GM03348 (cell line): ENCODE data around the gene RBM15B.
"Not testable (repeated sequence)": the region's sequence is repeated elsewhere in the genome, so short reads cannot be mapped to it uniquely, and the experiment has no call there.

Experiments used
- DNase-seq: peaks from one replicate; pipeline ENCODE4 v3.0.0; 2012; ENCODE audit warnings: low spot score

RBM15B gene

DNA sequence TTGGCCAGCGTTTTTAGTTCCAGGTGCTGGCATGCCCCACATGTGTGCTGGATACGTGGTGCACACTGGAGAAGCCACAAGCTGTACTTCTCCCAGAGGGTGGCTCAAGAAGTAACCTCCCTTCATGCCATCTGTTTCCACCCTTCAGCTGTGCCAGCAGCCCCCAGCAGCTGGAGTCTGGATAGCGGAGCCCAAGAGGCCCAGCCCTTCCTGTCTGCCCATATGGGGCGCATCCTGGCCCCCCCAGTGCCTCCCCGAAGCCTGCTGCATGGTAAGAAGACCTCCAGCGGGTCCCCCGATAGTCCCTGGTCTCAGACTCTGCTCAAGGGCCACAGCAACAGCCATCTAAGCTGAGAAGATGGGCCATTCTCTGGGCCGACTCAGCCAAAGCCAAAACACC, 11.8 kb upstream of the RBM15B start:
- DNase-seq = no peak

DNA sequence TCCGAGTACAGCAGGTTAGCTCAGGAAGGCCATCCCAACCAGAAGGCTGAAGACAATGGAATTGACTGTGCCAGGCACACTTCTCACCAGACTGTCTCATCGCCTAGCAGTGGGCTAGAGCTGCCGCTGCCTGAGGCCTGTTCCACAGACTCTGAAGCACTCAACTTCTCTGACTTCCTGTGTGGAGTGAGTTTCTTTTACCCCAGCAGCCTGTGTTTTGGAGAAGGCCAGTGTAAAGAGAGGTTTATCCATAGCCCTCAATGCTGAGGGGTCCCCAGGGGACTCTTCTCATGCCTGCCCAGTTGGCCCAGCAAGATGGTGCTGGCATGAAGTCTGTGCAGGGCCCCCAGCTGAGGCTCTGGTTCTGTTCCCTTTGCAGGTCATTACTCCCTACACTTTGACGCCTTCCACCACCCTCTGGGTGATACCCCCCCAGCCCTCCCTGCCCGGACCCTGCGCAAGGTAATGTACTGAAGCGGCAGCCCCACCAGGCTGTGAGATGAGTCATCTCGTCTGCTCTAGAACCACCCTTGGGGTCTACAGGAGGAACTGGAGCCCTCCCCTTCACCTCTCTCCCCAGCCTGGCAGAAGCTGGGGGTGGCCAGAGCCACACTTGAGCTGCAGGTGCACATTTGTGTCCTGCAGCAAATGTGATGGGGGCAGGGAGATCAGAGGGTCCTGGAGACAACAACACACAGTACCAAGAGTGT, 11.2 kb upstream of the RBM15B start:
- DNase-seq = no peak

DNA sequence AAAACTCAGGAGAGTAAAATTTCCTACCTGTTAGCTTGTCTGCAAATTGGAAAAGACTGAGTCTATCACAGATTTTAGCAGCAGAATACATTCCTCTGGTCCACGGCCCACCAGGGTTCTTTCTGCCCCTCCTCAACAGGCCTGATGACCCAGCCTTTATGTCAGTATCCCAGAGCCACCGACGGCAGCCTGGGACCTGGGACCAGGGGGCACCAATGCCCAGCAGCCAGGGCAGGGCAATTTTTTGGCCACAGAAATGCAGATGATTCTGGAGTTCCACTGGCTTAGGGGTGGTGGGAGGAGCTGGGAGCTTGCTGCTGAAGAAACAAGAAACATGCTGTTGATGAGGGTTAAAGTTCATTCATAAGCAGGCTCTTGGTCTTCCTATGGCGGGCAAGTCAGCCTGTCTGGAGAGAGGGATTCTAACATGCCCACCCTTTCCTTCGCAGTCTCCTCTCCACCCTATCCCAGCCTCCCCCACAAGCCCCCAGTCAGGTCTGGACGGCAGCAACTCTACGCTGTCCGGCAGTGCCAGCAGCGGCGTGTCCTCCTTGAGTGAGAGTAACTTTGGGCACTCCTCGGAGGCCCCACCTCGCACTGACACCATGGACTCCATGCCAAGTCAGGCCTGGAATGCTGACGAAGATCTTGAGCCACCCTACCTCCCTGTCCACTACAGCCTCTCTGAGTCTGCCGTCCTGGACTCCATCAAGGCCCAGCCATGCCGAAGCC, 10.3 kb upstream of the RBM15B start:
- no peak for DNase-seq

DNA sequence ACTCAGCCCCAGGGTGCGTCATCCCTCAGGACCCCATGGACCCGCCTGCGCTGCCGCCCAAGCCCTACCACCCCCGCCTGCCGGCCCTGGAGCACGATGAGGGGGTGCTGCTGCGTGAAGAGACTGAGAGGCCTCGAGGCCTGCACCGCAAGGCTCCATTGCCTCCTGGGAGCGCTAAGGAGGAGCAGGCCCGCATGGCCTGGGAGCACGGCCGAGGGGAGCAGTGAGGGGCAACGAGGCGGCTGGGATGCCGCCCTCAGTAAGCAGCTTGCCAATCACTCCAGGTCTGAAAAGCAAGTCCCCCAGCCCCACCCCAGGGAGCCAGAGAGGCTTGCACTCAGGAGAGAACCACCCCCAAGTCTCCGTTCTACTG, 9.8 kb upstream of the RBM15B start:
- DNase-seq = no peak

DNA sequence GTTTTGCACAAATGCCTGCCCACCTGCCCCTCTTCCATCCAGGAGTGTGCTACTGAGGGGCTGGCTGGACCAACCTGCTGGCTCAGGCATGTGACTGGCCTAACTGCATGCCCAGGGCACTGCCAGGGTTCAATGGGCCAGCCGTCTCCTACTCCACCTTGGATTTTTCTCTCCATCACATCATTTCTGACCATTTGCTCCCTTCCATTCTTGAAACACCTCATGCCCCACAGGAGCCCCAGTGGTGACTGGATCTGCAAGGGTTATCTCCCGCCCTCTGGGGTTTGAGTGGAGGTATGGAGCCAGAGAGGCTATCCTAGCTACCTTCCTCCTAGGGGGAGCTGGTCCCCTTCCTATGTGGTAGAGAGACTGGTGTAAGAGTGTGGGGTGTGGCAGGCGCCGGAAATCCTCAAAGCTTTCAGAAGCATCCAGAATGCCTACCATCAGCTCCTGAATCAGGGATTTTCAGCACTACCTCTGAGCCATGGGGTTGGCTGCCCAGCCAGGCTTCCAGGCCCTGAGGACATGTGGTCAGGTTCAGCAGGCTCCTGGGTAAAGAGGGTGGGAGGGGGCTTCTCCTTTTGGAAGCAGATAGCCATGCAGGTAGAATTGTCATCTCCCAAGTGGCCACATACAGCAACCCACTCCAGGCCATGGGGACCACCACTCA, 8.9 kb upstream of the RBM15B start:
- no peak for DNase-seq

DNA sequence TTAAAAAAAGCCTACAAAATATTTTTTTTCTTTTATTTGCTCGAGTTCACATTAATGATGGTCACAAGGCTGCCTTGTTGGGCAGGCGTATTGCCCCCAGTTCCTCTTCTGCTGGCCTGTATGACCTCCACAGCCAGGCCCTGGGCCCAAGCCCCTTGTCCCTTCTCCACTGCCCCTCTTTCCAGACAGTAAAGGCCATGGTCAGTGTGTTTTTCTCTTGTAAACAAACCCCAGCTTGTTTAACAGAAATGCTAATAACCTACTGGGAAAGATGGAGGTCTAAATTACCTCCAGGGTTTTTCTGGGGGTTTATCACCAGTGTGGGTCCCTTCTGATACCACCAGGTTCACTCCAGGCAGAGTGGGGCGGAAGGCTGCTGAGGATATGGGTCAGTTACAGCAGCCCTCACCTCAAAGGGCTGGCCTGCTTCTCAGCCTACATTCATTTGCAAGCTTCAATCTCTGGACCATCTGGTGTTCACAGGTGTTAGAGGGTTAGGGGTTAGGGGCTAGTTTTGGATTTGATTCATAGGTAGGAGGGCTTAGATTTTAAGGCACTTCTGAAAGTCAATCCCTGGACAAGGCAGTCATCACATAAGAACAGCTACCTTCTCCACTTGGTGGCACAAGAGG, 8.0 kb upstream of the RBM15B start:
- DNase-seq = no peak

DNA sequence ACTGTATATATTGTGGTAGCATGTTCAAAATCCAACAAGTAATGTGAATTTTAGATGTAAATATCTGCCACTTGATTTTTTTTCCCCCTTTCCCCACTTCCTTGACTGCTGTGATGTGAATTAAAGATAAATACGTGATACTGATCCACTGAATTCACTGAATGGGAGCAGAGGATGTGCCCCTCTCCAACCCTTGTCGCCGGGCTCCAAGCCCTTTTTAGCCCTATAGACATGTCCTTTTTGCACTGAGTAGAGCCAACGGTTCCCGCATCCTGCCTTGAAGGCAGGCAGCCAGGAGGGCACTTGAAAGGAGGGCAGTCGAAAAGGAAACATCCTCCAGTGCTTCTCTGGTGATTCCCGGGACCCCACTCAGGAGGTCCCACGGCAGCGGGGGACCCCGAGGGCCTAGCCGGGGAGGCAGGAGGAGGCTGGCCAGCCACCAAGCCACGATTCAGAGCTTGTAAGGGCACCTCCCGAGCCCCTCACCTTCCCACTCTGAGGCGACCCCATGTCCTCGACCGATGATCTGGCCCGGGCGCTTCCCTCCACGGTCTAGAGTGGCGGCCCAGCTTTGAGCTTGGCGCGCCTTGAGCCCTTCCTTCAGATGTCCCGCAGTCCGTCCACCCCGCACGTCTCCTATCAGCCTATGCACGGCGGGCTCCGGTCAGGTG, 6.9 kb upstream of the RBM15B start:
- peak; percentile 63 for DNase-seq

DNA sequence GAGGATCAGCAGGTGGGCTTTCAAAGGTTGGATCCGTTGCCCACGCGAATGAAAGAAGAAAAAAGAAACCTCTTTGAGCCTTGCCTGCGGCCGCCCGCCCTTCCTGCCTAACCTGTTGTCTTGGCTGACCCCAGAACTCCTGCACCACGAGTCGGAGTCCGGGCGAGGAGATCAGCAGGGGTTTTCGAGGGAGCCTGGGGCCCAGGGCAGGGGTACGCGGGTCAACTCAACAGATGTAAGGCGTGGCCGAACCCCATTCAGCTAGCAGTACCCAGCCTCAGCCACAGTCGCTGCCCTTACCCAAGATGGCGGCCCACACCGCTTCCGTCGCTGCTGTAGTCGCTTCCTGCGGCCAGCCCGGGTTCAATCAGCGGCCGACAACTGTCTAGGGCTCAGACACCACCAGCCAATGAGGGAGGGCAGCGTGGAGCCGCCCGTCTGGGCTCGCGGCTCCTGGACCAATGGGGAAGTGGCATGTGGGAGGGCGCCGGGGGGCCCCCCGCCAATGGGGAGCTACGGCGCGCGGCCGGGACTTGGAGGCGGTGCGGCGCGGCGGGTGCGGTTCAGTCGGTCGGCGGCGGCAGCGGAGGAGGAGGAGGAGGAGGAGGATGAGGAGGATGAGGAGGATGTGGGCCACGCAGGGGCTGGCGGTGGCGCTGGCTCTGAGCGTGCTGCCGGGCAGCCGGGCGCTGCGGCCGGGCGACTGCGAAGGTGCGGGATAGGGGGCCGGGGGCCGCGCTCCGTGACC, 6.2 kb upstream of the RBM15B start, which contains the start of gene MANF:
MANF (plus strand) TSS at position 566 of the 748 bp plus-strand sequence; CDS start at position 618, 52 bp downstream.
- DNase-seq = peak; percentile 100

DNA sequence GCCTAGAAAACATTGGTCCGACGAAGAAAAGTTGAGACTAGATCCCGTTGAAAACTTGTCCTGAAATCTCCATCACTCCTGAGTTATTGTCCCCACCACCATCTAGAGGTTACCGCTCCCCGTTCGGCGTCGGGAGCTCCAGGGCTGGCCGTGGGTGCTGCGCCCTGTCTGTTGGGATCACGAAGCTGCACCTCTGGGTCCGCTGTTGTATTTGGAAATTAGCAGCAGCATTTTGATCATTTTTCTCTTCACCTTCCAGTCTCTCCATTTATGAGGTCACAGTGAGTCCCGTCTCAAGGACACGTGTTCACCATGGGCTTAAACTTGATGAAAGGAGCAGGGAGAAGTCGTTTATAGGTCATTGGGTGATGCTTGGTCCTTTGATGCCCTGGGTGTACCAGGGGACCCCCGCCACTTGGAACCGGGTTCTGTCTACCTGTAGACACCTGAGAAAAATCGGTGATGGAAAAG, 5.4 kb upstream of the RBM15B start:
- DNase-seq = peak; percentile 33

DNA sequence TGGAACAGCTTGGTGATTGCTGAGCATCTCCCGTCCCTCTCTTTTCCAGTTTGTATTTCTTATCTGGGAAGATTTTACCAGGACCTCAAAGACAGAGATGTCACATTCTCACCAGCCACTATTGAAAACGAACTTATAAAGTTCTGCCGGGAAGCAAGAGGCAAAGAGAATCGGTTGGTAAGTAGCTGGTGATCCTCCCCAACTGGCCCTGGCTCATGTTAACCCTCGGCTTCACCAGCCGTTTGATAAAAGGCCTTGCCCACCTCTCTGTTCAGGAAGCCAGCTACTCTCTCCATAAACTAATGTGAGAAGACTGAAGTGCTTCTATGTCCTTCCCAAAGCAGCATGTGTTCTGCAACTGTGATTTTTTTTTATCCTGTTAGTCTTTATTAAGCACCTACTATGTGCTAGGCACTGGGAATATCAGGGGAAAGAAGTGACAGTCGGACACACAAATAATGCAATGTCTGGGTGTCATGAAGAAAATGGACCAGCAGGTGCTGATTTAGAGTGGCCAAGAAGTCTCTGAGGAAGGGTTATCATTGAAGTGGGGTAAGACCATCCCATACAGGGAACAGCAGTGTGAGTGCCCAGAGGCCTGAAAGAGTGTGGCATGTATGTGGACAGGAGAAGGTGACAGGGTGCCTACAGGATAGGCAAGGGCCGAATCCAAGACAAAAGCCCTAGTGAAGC, 4.8 kb upstream of the RBM15B start:
- DNase-seq = no peak

DNA sequence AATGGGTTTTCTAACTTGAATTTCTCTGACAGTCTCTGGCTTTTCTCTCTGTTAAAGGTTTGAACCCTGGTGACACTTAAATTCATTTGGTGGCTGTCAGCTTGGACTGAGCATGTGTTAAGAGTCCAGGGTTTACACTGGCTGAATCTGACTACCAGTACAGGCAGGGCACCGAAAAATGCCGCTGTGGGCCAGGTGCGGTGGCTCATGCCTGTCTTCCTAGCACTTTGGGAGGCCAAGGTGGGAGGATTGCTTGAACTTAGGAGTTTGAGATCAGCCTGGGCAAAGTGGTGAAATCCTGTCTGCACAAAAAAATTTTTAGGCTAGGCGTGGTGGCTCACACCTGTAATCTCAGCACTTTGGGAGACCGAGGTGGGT, 4.2 kb upstream of the RBM15B start:
- no peak for DNase-seq

DNA sequence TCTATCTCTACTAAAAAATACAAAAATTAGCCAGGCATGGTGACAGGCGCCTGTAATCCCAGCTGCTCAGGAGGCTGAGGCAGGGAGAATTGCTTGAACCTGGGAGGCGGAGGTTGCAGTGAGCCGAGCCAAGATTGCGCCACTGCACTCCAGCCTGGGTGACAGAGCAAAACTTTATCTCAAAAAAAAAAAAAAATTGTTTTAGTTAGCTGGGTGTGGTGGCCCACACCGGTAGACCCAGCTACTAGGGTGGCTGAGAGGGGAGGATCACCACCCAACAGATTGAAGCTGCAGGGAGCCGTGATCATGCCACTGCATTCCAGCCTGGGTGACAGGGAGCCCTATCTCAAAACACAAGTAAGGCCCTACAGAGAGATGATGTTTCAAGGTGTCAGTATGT, 3.8 kb upstream of the RBM15B start:
- not testable (repeated sequence) for DNase-seq

DNA sequence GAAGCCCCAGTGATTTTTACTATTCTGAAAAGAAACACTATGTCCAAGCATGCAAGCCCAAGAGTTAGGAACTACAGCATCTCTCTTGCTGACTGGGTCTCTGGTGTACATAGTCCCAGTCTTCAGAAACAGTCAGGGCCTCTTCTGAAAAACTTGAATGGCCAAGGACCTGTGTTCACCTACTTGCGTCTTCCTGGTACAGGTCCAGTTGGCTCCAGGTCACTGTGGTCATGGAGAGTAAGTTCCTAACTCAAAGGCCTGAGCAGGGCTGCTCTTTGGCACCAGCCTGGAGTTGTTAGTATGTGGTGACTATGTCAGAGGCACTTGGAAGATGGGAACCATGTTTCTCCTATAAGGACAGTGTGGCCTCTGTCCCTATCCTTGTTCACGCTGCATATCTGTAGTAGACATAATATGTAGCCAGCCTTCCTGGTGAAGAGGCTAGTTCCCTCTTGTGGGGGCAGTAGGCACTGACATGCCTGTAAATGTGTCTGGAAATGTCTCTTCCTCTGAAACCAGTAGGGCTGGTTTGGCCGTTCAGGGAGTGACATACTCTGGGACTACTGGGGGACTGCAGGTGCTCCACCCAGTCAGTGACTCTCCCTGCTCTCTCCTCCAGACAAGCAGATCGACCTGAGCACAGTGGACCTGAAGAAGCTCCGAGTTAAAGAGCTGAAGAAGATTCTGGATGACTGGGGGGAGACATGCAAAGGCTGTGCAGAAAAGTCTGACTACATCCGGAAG, 2.6 kb upstream of the RBM15B start:
- DNase-seq = no peak

DNA sequence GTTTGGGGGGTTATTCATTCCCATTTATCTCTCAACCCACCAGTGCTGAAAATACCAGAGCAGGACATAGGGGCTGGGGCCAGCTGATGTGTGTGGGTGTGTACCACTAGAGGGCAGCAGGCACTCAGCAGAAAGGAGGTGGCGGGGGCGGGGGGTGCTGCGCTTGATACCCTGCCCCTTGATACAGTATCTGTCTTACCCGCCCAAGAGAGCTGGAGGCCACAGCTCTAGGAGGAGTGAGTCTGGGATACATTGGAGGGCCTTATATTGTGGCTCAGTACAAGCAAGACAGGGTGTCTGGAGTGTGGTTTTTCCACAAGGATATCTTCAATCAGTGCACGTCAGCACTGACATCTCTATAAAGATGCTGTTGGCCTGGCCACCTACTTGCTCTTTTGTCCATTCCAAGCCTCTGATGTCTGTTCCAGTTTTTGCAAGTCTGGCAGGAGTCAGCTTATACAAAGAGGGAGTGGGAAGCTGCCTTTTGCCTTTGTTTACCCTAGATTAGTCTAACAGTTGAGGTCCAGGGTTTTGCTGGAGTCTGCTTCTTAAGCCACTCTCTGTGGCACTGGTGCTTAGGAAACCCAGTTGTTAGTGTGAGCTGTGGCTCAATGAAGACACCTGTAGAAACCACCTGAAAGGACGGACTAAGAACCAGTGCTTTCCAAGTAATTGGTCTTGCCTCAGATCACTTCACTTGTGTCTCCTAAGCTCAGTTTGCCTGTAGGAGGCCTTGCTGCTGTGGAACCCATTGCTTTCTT, 1.5 kb upstream of the RBM15B start:
- DNase-seq = peak; percentile 75

DNA sequence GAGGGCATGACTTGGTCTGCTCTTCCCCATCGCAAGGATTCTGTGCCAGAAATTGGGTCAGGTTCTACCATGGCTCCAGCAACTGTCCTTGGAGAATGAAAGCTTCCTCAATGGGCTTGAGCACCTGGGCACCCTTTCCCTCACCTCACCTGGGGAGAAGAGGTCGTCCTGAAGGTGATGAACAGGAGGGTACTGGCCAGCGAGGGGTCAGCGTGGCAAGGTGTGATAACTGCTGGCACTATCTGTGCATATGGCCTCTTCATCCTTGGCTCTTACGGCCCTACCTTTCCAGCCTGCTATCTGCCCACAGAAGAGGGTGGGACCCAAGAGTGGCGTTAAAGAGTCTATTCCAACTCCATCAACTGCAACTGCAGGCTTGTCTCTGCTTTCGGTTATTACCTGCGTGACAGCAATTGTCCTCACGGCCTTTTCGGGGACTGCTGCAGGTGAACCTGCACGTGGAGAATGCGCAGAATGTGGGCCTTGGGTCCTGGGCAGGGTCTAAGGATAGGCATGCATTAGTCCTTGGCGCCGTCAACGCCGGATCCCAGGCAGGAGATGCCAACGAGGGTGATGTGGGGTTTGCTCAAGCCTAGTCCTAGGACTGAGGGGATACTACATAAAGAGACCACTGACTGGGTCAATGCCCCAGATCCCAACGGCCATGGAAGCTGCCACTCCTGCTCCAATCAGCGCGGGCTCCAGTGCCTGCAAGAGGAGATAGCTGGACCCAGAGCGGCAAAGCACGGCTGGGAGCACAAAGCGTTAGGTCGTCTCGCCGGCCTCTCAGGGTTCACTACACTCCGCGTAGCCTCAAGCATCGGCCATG, 625 bp upstream of the RBM15B start:
- DNase-seq = no peak

DNA sequence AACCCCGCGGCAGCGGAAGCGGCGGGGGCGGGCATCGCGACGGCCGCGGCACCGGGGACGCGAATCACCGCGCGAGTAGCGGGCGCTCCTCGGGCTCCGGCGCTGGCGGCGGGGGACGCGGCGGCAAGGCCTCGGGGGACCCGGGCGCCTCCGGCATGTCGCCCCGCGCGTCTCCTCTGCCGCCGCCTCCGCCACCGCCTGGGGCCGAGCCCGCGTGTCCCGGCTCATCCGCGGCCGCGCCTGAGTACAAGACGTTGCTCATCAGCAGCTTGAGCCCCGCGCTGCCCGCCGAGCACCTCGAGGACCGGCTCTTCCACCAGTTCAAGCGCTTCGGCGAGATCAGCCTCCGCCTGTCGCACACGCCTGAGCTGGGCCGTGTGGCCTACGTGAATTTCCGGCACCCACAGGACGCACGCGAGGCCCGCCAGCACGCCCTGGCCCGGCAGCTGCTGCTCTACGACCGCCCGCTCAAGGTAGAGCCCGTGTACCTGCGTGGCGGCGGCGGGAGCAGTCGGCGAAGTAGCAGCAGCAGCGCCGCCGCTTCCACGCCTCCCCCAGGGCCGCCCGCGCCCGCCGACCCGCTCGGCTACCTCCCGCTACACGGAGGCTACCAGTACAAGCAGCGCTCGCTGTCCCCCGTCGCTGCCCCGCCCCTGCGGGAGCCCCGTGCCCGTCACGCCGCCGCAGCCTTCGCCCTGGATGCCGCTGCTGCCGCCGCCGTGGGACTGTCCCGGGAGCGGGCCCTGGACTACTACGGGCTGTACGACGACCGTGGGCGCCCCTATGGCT, 675 bp downstream of the RBM15B start:
- DNase-seq = peak; percentile 53

DNA sequence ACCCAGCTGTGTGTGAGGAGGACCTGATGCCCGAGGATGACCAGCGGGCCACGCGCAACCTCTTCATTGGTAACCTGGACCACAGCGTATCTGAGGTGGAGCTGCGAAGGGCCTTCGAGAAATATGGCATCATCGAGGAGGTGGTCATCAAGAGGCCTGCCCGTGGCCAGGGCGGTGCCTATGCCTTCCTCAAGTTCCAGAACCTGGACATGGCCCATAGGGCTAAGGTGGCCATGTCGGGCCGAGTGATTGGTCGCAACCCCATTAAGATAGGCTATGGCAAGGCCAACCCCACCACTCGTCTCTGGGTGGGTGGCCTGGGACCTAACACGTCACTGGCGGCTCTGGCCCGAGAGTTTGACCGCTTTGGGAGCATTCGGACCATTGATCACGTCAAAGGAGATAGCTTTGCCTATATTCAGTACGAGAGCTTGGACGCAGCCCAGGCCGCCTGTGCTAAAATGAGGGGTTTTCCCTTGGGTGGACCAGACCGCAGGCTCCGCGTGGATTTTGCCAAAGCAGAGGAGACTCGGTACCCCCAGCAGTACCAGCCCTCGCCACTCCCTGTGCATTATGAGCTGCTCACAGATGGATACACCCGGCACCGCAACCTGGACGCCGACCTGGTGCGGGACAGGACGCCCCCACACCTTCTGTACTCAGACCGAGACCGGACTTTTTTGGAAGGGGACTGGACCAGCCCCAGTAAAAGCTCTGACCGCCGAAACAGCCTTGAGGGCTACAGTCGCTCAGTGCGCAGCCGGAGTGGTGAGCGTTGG, 1.5 kb downstream of the RBM15B start:
- no peak for DNase-seq
